Liver (tissue), 9 donors: Measurements from ENCODE around the gene RASA1. TPM values are rescaled to one million over a fixed set of nuclear protein-coding genes. Genes with fewer than 3 reads are reported as not detected.

Experiments
- DNase-seq: peaks from one replicate; pipeline ENCODE4 v3.0.0-alpha.2; 2017; ENCODE audit warnings: low spot score
- H3K27ac ChIP-seq, 2 donors: one replicate each; pipeline ENCODE4 v1.7.0; 2013; ENCODE audit warnings: inconsistent platforms in 2 of 2, low read length in 2 of 2, control low read depth in 1 of 2, low read depth in 1 of 2, mild to moderate bottlenecking in 1 of 2
- H3K27me3 ChIP-seq, 4 donors: one replicate each; pipeline versions ENCODE4 v1.6.1 to v1.7.0; 2013; ENCODE audit warnings: low read length in 3 of 4, inconsistent platforms in 1 of 4, mild to moderate bottlenecking in 1 of 4, moderate library complexity in 1 of 4; ENCODE audit not compliant: control insufficient read depth in 4 of 4, insufficient read depth in 4 of 4
- H3K36me3 ChIP-seq, 4 donors: one replicate each; pipeline versions ENCODE4 v1.6.1 to v1.7.0; 2013; ENCODE audit warnings: low read length in 3 of 4, mild to moderate bottlenecking in 3 of 4, low read depth in 1 of 4, moderate library complexity in 1 of 4; ENCODE audit not compliant: control insufficient read depth in 4 of 4, insufficient read depth in 3 of 4
- H3K4me1 ChIP-seq, 4 donors: one replicate each; pipeline versions ENCODE4 v1.6.1 to v1.7.0; 2013; ENCODE audit warnings: low read length in 3 of 4, mild to moderate bottlenecking in 3 of 4, moderate library complexity in 1 of 4; ENCODE audit not compliant: control insufficient read depth in 4 of 4, insufficient read depth in 4 of 4
- H3K4me3 ChIP-seq, 3 donors: one replicate each; pipeline versions ENCODE4 v1.6.1 to v1.7.0; 2013; ENCODE audit warnings: low read length in 3 of 3, control low read depth in 1 of 3, low read depth in 1 of 3, mild to moderate bottlenecking in 1 of 3
- H3K9ac ChIP-seq, 2 donors: one replicate each; pipeline ENCODE4 v1.7.0; 2013; ENCODE audit warnings: low read length in 2 of 2, mild to moderate bottlenecking in 2 of 2, moderate library complexity in 2 of 2, control low read depth in 1 of 2, low read depth in 1 of 2
- H3K9me3 ChIP-seq, 4 donors: one replicate each; pipeline versions ENCODE4 v1.6.1 to v1.7.0; 2013; ENCODE audit warnings: low read length in 3 of 4; ENCODE audit not compliant: control insufficient read depth in 4 of 4
- FOXA1 ChIP-seq: IDR thresholded peaks from 2 replicates; pipeline ENCODE4 v1.6.1; 2016; ENCODE audit warnings: antibody characterized with exemption
- FOXA2 ChIP-seq: IDR thresholded peaks from 2 replicates; pipeline ENCODE4 v1.6.1; 2016; ENCODE audit warnings: antibody characterized with exemption
- GABPA ChIP-seq, 2 donors: IDR thresholded peaks in 1 of 2; conservative IDR thresholded peaks in 1 of 2; 2 replicates each; pipeline ENCODE4 v1.6.1; 2016; ENCODE audit warnings: antibody characterized with exemption in 2 of 2, mild to moderate bottlenecking in 1 of 2, moderate library complexity in 1 of 2
- HNF4G ChIP-seq: IDR thresholded peaks from 2 replicates; pipeline ENCODE4 v1.6.1; 2016; ENCODE audit warnings: antibody characterized with exemption
- JUND ChIP-seq, 2 donors: IDR thresholded peaks; 2 replicates each; pipeline ENCODE4 v1.6.1; 2016; ENCODE audit warnings: antibody characterized with exemption in 2 of 2
- RAD21 ChIP-seq, 2 donors: IDR thresholded peaks; 2 replicates each; pipeline ENCODE4 v1.6.1; 2016; ENCODE audit warnings: antibody characterized with exemption in 2 of 2, mild to moderate bottlenecking in 2 of 2
- RXRA ChIP-seq, 2 donors: IDR thresholded peaks; 2 replicates each; pipeline ENCODE4 v1.6.1; 2017 to 2018; ENCODE audit warnings: antibody characterized with exemption in 2 of 2, mild to moderate bottlenecking in 1 of 2
- TAF1 ChIP-seq: conservative IDR thresholded peaks from 2 replicates; pipeline ENCODE4 v1.6.1; 2016; ENCODE audit warnings: antibody characterized with exemption, mild to moderate bottlenecking
- YY1 ChIP-seq: IDR thresholded peaks from 2 replicates; pipeline ENCODE4 v1.6.1; 2016; ENCODE audit warnings: antibody characterized with exemption, mild to moderate bottlenecking
- WGBS: extraction: QIAGEN DNeasy Blood & Tissue Kit; methylation state at CpG from one replicate; pipeline ENCODE4 v1.1.7; 2013; 5-methylcytosine and 5-hydroxymethylcytosine counted together
- polyA plus RNA-seq, 2 donors: library from polyadenylated mRNA; stranded (reverse) in 1 of 2; unstranded in 1 of 2; fragments of 200-250 nt in 1 of 2; fragments of >200 nt in 1 of 2; fragmentation: Nextera tagmentation in 1 of 2; extraction: Ambion mirVana in 1 of 2; gene quantifications; one replicate each; pipeline versions ENCODE4 v1.2.1 to v1.2.3, GENCODE V29; 2013 to 2015
- total RNA-seq, 2 donors: library from RNA; depleted of rRNA; stranded (reverse); fragments of >200 nt; gene quantifications; one replicate each; pipeline ENCODE4 v1.2.3, GENCODE V29; 2014
- TF ChIP-seq, protein P1 (sequence below): IDR thresholded peaks from 2 replicates; pipeline ENCODE4 v1.6.1; 2016; ENCODE audit warnings: antibody characterized with exemption
- TF ChIP-seq, protein P2 (sequence below): IDR thresholded peaks from 2 replicates; pipeline ENCODE4 v1.6.1; 2016; ENCODE audit warnings: antibody characterized with exemption, mild to moderate bottlenecking
- TF ChIP-seq, protein P3 (sequence below): IDR thresholded peaks from 2 replicates; pipeline ENCODE4 v1.6.1; 2016; ENCODE audit warnings: antibody characterized with exemption
- TF ChIP-seq, protein P4 (sequence below): IDR thresholded peaks from 2 replicates; pipeline ENCODE4 v1.6.1; 2016; ENCODE audit warnings: antibody characterized with exemption
- TF ChIP-seq, protein P5 (sequence below): fragments of 150-350 bp; IDR thresholded peaks from 2 replicates; pipeline ENCODE4 v1.5.1; 2017; ENCODE audit warnings: improper control_type of control experiment, low read depth, low read length; ENCODE audit not compliant: missing input control
- donor health status: healthy.
- donor health status: healthy.
- donor health status: healthy.
- donor health status: healthy.
- donor health status: healthy.

Gene RASA1
- total and polyA plus RNA-seq, 4 donors: 3.7 to 18.1 (median 7.0) TPM

DNA sequence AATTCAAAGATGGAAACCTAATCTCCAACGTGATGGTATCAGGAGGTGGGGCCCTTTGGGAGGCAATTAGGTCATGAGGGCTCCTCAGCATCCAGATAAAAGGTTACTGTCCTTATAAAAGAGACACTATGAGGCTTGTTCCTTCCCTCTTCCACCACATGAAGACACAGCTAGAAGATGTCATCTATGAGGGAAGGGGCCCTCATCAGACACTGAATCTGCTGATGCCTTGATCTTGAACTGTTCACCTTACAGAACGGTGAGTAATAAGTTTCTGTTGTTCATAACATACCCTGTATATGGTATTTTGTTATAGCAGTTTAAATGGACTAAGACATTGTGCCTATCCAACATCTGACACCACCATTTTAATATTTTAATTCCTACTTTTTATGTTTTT lies 164.8 kb downstream of the RASA1 start (continued):
- TF ChIP-seq, protein P1, sequence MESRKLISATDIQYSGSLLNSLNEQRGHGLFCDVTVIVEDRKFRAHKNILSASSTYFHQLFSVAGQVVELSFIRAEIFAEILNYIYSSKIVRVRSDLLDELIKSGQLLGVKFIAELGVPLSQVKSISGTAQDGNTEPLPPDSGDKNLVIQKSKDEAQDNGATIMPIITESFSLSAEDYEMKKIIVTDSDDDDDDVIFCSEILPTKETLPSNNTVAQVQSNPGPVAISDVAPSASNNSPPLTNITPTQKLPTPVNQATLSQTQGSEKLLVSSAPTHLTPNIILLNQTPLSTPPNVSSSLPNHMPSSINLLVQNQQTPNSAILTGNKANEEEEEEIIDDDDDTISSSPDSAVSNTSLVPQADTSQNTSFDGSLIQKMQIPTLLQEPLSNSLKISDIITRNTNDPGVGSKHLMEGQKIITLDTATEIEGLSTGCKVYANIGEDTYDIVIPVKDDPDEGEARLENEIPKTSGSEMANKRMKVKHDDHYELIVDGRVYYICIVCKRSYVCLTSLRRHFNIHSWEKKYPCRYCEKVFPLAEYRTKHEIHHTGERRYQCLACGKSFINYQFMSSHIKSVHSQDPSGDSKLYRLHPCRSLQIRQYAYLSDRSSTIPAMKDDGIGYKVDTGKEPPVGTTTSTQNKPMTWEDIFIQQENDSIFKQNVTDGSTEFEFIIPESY: no peak
- TF ChIP-seq, protein P2, sequence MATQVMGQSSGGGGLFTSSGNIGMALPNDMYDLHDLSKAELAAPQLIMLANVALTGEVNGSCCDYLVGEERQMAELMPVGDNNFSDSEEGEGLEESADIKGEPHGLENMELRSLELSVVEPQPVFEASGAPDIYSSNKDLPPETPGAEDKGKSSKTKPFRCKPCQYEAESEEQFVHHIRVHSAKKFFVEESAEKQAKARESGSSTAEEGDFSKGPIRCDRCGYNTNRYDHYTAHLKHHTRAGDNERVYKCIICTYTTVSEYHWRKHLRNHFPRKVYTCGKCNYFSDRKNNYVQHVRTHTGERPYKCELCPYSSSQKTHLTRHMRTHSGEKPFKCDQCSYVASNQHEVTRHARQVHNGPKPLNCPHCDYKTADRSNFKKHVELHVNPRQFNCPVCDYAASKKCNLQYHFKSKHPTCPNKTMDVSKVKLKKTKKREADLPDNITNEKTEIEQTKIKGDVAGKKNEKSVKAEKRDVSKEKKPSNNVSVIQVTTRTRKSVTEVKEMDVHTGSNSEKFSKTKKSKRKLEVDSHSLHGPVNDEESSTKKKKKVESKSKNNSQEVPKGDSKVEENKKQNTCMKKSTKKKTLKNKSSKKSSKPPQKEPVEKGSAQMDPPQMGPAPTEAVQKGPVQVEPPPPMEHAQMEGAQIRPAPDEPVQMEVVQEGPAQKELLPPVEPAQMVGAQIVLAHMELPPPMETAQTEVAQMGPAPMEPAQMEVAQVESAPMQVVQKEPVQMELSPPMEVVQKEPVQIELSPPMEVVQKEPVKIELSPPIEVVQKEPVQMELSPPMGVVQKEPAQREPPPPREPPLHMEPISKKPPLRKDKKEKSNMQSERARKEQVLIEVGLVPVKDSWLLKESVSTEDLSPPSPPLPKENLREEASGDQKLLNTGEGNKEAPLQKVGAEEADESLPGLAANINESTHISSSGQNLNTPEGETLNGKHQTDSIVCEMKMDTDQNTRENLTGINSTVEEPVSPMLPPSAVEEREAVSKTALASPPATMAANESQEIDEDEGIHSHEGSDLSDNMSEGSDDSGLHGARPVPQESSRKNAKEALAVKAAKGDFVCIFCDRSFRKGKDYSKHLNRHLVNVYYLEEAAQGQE: no peak

DNA sequence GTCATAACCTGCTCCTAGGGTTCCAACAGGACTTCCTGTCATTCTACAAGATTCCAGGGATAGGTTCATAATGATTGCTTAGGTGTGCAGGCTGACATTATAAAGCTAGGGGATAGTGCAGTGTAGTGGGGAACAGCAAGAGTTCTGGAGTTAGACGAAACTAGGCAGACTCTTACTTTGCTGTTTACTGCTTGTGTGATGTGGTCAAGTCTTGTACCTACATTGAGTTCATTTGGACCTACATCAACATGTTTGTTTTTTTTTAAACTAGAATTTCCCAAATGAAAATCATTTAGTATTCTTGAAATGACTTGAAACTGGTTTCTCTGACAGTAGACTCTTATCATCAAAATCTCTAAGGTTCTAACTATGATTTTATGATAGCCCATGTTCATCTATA lies 166.3 kb downstream of the RASA1 start:
- Histone ChIP-seq H3K36me3 (no peaks in the 10 kb centered on the region), H3K27me3 (no peaks in the 10 kb centered on the region), H3K4me3 (no peak overlapping the region), H3K9me3 (no peaks in the 10 kb centered on the region), H3K4me1 (no peaks in the 10 kb centered on the region), H3K9ac (no peak overlapping the region), H3K27ac (no peak overlapping the region)
- DNase-seq: no peak
- WGBS: 81% methylated on average over 1 of the region's 1 CpG
- TF ChIP-seq, protein P3, sequence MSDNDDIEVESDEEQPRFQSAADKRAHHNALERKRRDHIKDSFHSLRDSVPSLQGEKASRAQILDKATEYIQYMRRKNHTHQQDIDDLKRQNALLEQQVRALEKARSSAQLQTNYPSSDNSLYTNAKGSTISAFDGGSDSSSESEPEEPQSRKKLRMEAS: no peak
- TF ChIP-seq, protein P4, sequence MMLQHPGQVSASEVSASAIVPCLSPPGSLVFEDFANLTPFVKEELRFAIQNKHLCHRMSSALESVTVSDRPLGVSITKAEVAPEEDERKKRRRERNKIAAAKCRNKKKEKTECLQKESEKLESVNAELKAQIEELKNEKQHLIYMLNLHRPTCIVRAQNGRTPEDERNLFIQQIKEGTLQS: no peak
- TF ChIP-seq, protein P5, sequence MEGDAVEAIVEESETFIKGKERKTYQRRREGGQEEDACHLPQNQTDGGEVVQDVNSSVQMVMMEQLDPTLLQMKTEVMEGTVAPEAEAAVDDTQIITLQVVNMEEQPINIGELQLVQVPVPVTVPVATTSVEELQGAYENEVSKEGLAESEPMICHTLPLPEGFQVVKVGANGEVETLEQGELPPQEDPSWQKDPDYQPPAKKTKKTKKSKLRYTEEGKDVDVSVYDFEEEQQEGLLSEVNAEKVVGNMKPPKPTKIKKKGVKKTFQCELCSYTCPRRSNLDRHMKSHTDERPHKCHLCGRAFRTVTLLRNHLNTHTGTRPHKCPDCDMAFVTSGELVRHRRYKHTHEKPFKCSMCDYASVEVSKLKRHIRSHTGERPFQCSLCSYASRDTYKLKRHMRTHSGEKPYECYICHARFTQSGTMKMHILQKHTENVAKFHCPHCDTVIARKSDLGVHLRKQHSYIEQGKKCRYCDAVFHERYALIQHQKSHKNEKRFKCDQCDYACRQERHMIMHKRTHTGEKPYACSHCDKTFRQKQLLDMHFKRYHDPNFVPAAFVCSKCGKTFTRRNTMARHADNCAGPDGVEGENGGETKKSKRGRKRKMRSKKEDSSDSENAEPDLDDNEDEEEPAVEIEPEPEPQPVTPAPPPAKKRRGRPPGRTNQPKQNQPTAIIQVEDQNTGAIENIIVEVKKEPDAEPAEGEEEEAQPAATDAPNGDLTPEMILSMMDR: no peak
- TF ChIP-seq TAF1: no peak
- TF ChIP-seq, protein P2: no peak

DNA sequence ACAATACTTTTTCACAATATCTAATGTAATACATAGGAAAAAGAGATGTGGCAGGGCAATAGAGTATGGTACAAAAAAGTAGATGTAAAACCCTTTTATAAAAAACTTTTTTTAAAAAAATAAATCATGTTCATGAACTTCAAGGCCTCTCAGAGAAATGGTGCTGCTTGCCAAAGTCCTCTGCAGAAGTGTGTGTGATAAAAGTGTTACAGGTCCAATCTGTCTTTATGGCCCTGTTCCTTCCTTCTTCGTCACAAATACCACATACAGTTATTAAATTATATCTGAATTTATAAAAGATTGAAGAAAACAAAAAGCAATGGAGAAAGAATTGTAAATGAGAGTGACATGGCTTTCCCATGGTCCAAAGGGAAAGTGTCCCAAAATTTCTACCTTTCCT lies 166.8 kb downstream of the RASA1 start:
- Histone ChIP-seq H3K36me3 (no peaks in the 10 kb centered on the region), H3K27ac (no peak overlapping the region), H3K4me1 (no peaks in the 10 kb centered on the region), H3K9me3 (peaks cover 0 to under 1% (median 0%) of the 10 kb centered on the region in 4 donors), H3K9ac (no peak overlapping the region), H3K27me3 (no peaks in the 10 kb centered on the region), H3K4me3 (no peak overlapping the region)
- WGBS: 78% methylated on average over 1 of the region's 1 CpG
- no peak for TF ChIP-seq RAD21 (IDR thresholded peaks at IDR 0.05)
- no peak for TF ChIP-seq GABPA (IDR thresholded peaks at IDR 0.05 in 1 of 2, conservative IDR thresholded peaks at IDR 0.05 in 1 of 2)
- no peak for TF ChIP-seq YY1
- no peak for TF ChIP-seq JUND (IDR thresholded peaks at IDR 0.05)
- no peak for TF ChIP-seq FOXA1
- no peak for TF ChIP-seq TAF1
- no peak for TF ChIP-seq HNF4G
- no peak for TF ChIP-seq FOXA2
- no peak for TF ChIP-seq RXRA (IDR thresholded peaks at IDR 0.05)
- TF ChIP-seq, protein P4: no peak
- no peak for DNase-seq
